Ishikawa (cell line): ENCODE results near the gene STRN.

Experiments
- CEBPB ChIP-seq: IDR thresholded peaks from 2 replicates; pipeline ENCODE4 v1.6.1; 2012
- CREB1 ChIP-seq: IDR thresholded peaks from 2 replicates; pipeline ENCODE4 v1.6.1; 2012; ENCODE audit warnings: low read depth
- EGR1 ChIP-seq: IDR thresholded peaks from 2 replicates; pipeline ENCODE4 v1.6.1; 2012
- EP300 ChIP-seq: IDR thresholded peaks from 2 replicates; pipeline ENCODE4 v1.6.1; 2012; ENCODE audit warnings: borderline replicate concordance
- RAD21 ChIP-seq: IDR thresholded peaks from 2 replicates; pipeline ENCODE4 v1.6.1; 2012; ENCODE audit warnings: low read depth
- YY1 ChIP-seq: IDR thresholded peaks from 2 replicates; pipeline ENCODE4 v1.6.1; 2012; ENCODE audit warnings: low read depth
- ZBTB7A ChIP-seq: IDR thresholded peaks from 2 replicates; pipeline ENCODE4 v1.6.1; 2012; ENCODE audit warnings: low read depth
- TF ChIP-seq, protein P1 (sequence below): IDR thresholded peaks from 2 replicates; pipeline ENCODE4 v1.6.1; 2012
- TF ChIP-seq, protein P2 (sequence below): IDR thresholded peaks from 2 replicates; pipeline ENCODE4 v1.6.1; 2012

- no peak for TF ChIP-seq RAD21
- TF ChIP-seq YY1: no peak
- TF ChIP-seq EGR1: no peak
- no peak for TF ChIP-seq ZBTB7A
- TF ChIP-seq CEBPB: no peak
- TF ChIP-seq CREB1: no peak
- no peak for TF ChIP-seq EP300
- TF ChIP-seq, protein P1, sequence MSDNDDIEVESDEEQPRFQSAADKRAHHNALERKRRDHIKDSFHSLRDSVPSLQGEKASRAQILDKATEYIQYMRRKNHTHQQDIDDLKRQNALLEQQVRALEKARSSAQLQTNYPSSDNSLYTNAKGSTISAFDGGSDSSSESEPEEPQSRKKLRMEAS: no peak
- TF ChIP-seq, protein P2, sequence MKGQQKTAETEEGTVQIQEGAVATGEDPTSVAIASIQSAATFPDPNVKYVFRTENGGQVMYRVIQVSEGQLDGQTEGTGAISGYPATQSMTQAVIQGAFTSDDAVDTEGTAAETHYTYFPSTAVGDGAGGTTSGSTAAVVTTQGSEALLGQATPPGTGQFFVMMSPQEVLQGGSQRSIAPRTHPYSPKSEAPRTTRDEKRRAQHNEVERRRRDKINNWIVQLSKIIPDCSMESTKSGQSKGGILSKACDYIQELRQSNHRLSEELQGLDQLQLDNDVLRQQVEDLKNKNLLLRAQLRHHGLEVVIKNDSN: no peak
Observed at GRCh38 chr2:36809069-36809445, 157.3 kb downstream of the STRN start.
